Fibroblast of the aortic adventitia (primary cell): ENCODE data around the gene NBEA. TPM values are rescaled to one million over a fixed set of nuclear protein-coding genes. Genes with fewer than 3 reads are reported as not detected.
A peak's percentile ranks its signal among the peaks of the same experiment; 100 is the strongest.

Source experiments
- DNase-seq: peaks from one replicate; pipeline ENCODE4 v3.0.0-alpha.2; 2010; ENCODE audit warnings: low read depth
- H3K4me3 ChIP-seq: 2 replicates; pipeline ENCODE4 v1.5.1; 2011; ENCODE audit warnings: low read depth, mild to moderate bottlenecking, control low read depth, low read length, moderate library complexity
- total RNA-seq: library from RNA; depleted of rRNA; stranded (reverse); fragments of >200 nt; gene quantifications from 2 replicates; pipeline ENCODE4 v1.2.3, GENCODE V29; 2012; ENCODE audit warnings: low replicate concordance
- TF ChIP-seq, protein P1 (sequence below): IDR thresholded peaks from 2 replicates; pipeline ENCODE4 v1.5.1; 2011; ENCODE audit warnings: mild to moderate bottlenecking, low read length, control low read depth, inconsistent platforms; ENCODE audit not compliant: insufficient read depth

The NBEA gene
- total RNA-seq, 1 donor: 6.9 TPM

DNA sequence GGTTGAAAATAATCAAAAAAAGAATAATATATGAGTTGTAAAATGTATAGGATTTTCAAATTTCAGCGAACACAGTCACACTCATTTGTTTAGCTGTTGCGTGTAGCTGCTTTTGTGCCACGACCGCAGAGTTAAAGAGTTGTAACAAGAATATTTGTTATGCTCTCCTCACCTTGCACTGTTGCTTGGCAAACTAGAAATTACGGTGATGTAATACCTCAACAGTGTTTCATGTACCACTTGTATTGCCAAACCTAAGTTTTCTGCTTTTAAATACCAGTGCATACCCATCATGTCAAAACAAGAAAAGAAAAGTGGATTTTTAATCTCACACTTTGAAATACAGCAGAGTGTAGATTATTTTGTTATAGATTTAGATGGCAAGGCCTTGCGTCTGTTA lies 201.1 kb downstream of the NBEA start:
- TF ChIP-seq, protein P1, sequence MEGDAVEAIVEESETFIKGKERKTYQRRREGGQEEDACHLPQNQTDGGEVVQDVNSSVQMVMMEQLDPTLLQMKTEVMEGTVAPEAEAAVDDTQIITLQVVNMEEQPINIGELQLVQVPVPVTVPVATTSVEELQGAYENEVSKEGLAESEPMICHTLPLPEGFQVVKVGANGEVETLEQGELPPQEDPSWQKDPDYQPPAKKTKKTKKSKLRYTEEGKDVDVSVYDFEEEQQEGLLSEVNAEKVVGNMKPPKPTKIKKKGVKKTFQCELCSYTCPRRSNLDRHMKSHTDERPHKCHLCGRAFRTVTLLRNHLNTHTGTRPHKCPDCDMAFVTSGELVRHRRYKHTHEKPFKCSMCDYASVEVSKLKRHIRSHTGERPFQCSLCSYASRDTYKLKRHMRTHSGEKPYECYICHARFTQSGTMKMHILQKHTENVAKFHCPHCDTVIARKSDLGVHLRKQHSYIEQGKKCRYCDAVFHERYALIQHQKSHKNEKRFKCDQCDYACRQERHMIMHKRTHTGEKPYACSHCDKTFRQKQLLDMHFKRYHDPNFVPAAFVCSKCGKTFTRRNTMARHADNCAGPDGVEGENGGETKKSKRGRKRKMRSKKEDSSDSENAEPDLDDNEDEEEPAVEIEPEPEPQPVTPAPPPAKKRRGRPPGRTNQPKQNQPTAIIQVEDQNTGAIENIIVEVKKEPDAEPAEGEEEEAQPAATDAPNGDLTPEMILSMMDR: no peak
- peak; percentile 27 for DNase-seq
- no peak overlapping the region for H3K4me3 ChIP-seq

DNA sequence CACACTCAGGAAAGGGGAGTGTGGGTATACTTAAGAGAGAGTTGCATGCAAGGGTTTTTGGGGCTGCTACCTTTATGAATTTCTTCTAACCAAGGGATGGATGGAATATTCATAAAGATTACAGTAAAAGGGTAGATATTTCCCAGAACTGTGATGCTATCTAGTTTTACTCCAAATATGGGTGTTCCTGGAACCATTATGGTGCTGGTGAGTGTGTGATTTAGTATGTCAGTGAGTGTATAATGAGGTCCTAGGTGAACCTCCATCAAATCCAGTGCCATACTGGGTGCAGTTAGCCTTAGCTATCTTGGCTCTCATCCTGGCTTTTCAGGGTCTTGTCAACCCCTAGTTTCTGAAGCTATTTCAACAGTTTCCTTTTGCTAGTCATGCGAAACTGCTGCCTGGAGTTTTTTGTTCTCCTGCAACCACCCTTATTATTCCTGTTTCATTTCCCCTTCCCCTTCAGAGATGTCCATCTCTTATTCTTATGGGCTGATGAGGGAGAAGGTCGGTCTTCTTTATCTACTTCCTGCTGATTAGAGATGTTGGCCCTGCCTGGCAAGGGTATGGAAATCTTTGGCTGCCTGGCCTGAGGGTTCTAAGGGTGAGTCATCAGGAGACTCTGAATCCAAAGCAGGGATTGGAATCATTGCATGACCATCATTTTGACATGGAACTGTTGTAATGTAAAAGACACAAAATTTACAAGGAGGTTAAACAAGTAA lies 202.3 kb downstream of the NBEA start:
- TF ChIP-seq, protein P1: no peak
- peak; percentile 45 for DNase-seq
- no peak overlapping the region for H3K4me3 ChIP-seq

DNA sequence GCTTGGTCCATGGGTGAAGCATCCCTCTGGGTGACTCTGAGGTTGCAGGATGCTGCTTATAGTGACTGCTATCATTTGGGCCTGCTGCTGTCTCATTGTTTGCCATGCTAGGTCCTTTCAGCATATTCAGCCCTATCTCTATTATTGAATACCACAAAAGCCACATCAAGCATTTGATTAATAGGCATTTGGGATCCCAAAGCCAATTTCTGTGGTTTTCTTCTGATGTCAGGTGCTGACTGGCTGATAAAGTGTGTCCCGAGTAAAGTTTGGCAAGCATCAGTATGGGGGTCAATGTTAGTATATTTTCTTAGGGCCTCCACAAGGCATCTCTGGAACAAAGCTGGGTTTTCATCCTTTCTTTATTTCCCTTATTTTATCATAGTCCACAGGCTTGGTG lies 204.6 kb downstream of the NBEA start:
- TF ChIP-seq, protein P1: no peak

DNA sequence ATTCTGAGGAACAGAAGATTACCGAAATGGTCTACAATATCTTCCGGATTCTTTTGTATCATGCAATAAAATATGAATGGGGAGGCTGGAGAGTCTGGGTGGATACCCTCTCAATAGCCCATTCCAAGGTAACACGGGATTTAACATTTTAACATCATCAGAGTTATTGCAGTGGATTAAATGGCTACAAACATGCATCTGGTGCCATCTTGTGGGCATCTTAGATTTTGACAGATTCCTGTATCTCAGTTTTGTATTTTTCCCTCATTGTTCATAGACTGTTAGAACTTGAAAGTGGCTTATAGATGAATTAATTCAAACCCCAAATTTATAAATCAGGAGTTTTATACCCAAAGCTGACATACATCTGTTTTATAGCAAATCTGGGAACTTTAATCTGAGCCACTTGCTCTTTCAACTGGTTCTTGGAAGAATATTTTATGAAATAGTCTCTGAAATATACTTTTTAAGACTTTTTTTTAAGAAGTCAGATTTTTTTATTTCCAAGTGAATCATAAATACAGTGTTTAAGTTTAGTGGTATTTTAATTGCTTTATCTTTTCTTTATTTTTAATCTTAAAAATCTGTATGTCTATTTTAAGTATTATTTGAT lies 215.2 kb downstream of the NBEA start:
- DNase-seq: peak; percentile 79
- TF ChIP-seq, protein P1: peak; percentile 63
- no peak overlapping the region for H3K4me3 ChIP-seq

More for the DNA sequence above, 204.6 kb downstream of the NBEA start:
- no peak overlapping the region for H3K4me3 ChIP-seq
- no peak for DNase-seq

DNA sequence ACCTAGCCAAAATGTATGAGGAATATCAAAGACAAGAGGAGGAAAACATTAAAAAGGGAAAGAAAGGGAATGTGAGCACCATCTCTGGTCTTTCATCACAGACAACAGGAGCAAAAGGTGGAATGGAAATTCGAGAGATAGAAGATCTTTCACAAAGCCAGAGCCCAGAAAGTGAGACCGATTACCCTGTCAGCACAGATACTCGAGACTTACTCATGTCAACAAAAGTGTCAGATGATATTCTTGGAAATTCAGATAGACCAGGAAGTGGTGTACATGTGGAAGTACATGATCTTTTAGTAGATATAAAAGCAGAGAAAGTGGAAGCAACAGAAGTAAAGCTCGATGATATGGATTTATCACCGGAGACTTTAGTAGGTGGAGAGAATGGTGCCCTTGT lies 217.0 kb downstream of the NBEA start:
- TF ChIP-seq, protein P1: no peak
- no peak for DNase-seq
- H3K4me3 ChIP-seq: no peak overlapping the region

DNA sequence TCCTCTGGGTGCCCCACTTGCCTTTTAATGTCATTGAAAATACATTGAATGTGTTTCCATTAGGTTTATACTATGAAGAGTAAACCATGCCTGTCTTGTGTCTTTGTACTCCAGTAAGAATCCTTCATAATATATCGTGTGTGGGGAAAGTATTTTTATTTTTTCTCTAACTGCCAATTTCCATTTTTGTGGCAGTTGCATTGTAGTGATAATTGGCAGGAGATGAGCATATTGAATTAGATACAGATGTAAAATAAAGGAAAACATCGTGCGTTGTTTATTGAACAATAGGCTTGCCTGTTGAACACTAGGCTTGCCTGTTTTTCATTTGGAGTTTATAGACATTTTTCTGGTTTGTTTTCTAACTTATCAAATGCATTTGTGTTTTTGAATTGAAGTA lies 218.8 kb downstream of the NBEA start:
- DNase-seq: no peak
- H3K4me3 ChIP-seq: no peak overlapping the region
- TF ChIP-seq, protein P1: no peak
